Measurements from ENCODE around the gene ROM1.

DNA sequence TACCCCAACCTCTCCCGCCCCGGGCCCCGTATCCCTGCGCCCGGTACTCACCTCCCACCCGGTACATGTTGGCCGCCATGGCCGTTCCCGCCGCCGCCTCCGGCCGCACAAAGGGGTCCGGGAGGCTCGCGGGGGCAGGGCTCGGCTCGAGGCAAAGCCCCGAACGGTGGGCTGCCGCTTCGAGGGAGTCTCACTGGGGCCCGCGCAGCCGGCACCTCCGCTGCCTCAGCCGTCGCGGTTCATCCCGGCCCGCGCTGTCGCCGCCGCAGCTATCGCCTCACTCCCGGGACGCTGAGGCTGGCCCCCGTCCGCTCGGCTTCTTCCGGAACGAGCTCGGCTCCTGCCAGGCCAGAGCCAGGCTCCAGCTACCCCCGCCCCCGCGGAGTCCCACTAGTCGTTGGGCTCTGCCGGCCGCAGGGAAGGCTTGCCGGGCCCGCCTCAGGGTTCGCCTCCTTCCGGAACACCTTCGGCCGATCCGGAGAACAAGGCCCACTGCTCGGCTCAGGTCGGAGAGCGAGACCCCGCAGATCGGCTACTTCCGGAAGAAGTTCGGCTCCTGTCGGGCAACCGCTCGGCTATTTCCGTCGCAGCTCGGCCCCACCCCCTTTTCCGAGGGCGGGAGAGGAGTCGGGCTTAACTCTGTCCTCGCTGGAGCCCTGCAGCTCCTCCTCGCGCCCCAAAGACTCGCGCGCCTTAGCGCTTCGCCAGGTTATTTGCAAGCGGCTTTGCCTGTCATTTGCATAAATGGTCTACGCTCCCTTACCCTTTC lies 11.5 kb upstream of the ROM1 start, which contains the start of gene MTA2:
- TF ChIP-seq GATA3 (IDR thresholded peaks at IDR 0.05; ENCODE audit: low read depth, low read length), result no peak
- no peak for TF ChIP-seq GATA2 (IDR thresholded peaks at IDR 0.05; ENCODE audit: low read depth, low read length)

Measured in SH-SY5Y (cell line).